Upper lobe of left lung (tissue), 6 donors: Measurements from ENCODE around the gene COPS6. TPM values are rescaled to one million over a fixed set of nuclear protein-coding genes. Genes with fewer than 3 reads are reported as not detected.

Source experiments
- ATAC-seq, 2 donors: fragments of 200-7000 bp; cut with Tn5 transposase; one replicate each; pipeline ENCODE4 v1.9.1; 2022; ENCODE audit warnings: mild to moderate bottlenecking in 2 of 2, moderate library complexity in 2 of 2; ENCODE audit not compliant: low FRiP score in 2 of 2
- DNase-seq, 2 donors: peaks; one replicate each; pipeline ENCODE4 v3.0.0-alpha.2; 2019 to 2020
- H3K27ac ChIP-seq, 4 donors: fragments of 200-600 bp; sonication (generic); one replicate each; pipeline ENCODE4 v1.5.1; 2016 to 2019
- H3K27me3 ChIP-seq, 4 donors: fragments of 200-600 bp; sonication (generic); one replicate each; pipeline ENCODE4 v1.5.1; 2017 to 2019
- H3K36me3 ChIP-seq, 4 donors: fragments of 200-600 bp; sonication (generic); one replicate each; pipeline ENCODE4 v1.5.1; 2016 to 2019
- H3K4me1 ChIP-seq, 4 donors: fragments of 200-600 bp; sonication (generic); one replicate each; pipeline ENCODE4 v1.5.1; 2018 to 2019
- H3K4me3 ChIP-seq, 4 donors: fragments of 200-600 bp; sonication (generic); one replicate each; pipeline ENCODE4 v1.5.1; 2017 to 2019; ENCODE audit warnings: mild to moderate bottlenecking in 2 of 4, moderate library complexity in 1 of 4
- H3K9me3 ChIP-seq, 4 donors: fragments of 200-600 bp; sonication (generic); one replicate each; pipeline ENCODE4 v1.5.1; 2018 to 2019
- EP300 ChIP-seq, 4 donors: sonication (generic); formaldehyde crosslinking; IDR thresholded peaks; one replicate each; pipeline ENCODE4 v1.5.1; 2017; ENCODE audit warnings: antibody characterized with exemption in 4 of 4, control low read depth in 2 of 4
- POLR2A ChIP-seq, 4 donors: fragments of 450-650 bp; IDR thresholded peaks; one replicate each; pipeline ENCODE4 v1.5.1; 2016 to 2017; ENCODE audit warnings: antibody characterized with exemption in 4 of 4, mild to moderate bottlenecking in 2 of 4
- POLR2AphosphoS5 ChIP-seq, 2 donors: sonication (generic); formaldehyde crosslinking; IDR thresholded peaks; one replicate each; pipeline ENCODE4 v1.5.1; 2017; ENCODE audit warnings: antibody characterized with exemption in 2 of 2
- WGBS, 2 donors: methylation state at CpG; one replicate each; pipeline ENCODE4 v1.1.5; 2017 to 2018; 5-methylcytosine and 5-hydroxymethylcytosine counted together
- total RNA-seq, 6 donors: library from RNA; depleted of rRNA in 4 of 6; stranded (reverse); fragments of >200 nt in 4 of 6; gene quantifications; one replicate each; pipeline versions ENCODE4 v1.1.0 to v1.2.1, GENCODE V29; 2016 to 2021
- TF ChIP-seq, protein P1 (sequence below), 6 experiments: fragments of 450-650 bp in 4 of 6; fragments of 200-600 bp in 2 of 6; sonication (generic) in 2 of 6; IDR thresholded peaks; one replicate each; pipeline ENCODE4 v1.5.1; 2016 to 2019; ENCODE audit warnings: antibody characterized with exemption in 6 of 6
- donor health status: DM: no; HTN: no; CAD: no; lungs with moderate emphysema.
- donor health status: DM: no; HTN: yes; CAD: no; lungs with severe emphysema.

COPS6 gene
- total RNA-seq, 6 donors from 2014 or later: 23.4 to 217 (median 53.9) TPM

DNA sequence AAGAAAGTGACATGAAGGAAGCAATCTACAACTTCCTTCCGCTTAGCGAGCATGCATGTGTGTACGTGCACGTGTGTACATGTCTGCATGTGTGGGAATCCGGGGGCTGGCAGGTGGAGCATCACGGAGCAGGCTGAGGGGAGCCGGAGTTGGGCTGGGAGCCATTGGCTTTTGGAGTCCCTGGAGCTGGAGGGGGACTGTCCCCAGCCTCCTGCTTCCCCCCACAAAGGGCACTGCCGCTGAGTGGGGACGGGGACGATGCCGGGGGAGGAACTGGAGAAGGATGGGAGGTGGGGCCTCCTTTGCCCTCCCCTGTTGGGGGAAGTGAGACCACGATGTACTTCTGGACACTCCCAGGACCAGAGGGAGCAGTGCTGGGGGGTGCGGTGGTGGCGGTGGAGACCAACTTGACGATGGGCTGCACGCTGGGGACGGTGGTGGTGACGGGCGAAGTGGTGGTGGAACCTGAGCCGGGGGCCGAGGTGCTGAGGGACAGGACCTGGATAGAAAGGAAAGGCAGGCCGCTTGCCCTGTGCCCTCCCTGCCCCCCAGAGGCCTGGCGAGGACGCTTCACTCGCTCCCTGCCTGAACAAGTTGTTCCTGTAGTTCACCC is 18.5 kb downstream of the COPS6 start:
- DNase-seq: no peak
- Histone ChIP-seq H3K4me1 (peaks cover 5 to 6% (median 5%) of the 10 kb centered on the region in 4 donors), H3K27me3 (no peaks in the 10 kb centered on the region), H3K27ac (no peak overlapping the region), H3K4me3 (no peak overlapping the region), H3K9me3 (no peaks in the 10 kb centered on the region), H3K36me3 (peaks cover 12 to 89% (median 72%) of the 10 kb centered on the region in 4 donors)
- 84 to 88% methylated on average over 22 to 25 of the region's 25 CpGs for WGBS, 2 donors
- TF ChIP-seq POLR2A (IDR thresholded peaks at IDR 0.05) (no peak), POLR2AphosphoS5 (IDR thresholded peaks at IDR 0.05) (no peak), EP300 (IDR thresholded peaks at IDR 0.05) (no peak)
- TF ChIP-seq, protein P1, sequence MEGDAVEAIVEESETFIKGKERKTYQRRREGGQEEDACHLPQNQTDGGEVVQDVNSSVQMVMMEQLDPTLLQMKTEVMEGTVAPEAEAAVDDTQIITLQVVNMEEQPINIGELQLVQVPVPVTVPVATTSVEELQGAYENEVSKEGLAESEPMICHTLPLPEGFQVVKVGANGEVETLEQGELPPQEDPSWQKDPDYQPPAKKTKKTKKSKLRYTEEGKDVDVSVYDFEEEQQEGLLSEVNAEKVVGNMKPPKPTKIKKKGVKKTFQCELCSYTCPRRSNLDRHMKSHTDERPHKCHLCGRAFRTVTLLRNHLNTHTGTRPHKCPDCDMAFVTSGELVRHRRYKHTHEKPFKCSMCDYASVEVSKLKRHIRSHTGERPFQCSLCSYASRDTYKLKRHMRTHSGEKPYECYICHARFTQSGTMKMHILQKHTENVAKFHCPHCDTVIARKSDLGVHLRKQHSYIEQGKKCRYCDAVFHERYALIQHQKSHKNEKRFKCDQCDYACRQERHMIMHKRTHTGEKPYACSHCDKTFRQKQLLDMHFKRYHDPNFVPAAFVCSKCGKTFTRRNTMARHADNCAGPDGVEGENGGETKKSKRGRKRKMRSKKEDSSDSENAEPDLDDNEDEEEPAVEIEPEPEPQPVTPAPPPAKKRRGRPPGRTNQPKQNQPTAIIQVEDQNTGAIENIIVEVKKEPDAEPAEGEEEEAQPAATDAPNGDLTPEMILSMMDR (IDR thresholded peaks at IDR 0.05): no peak
- ATAC-seq: no peak

DNA sequence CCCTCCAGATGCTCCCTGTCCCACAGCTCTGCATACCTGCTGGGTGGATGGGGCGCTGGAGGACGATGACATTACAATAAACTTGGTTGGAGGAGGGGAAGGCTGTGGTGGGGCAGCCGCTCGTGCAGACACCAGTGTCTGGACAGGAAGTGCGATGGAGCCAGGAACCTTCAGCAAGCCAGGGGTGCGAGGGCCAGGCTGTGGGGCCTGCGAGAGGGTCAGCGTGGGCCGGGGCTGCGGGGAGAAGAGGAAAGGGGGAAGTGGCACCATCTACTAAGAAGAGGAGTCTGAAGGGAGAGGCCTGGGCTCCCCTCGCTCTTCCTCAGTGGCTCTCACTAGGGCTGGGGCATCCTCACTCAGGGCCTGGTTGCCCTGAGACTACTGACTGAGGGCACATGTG is 19.1 kb downstream of the COPS6 start:
- H3K27ac ChIP-seq: no peak overlapping the region
- 65 to 78% methylated on average over 11 of the region's 11 CpGs for WGBS, 2 donors
- H3K4me1 ChIP-seq: no peaks in the 10 kb centered on the region
- H3K27me3 ChIP-seq: no peaks in the 10 kb centered on the region
- peaks cover 15 to 96% (median 78%) of the 10 kb centered on the region in 4 donors for H3K36me3 ChIP-seq
- DNase-seq (no peak), ATAC-seq (no peak)
- no peaks in the 10 kb centered on the region for H3K9me3 ChIP-seq
- no peak overlapping the region for H3K4me3 ChIP-seq
- no peak for TF ChIP-seq POLR2A (IDR thresholded peaks at IDR 0.05)
- TF ChIP-seq, protein P1 (IDR thresholded peaks at IDR 0.05): no peak
- no peak for TF ChIP-seq POLR2AphosphoS5 (IDR thresholded peaks at IDR 0.05)
- TF ChIP-seq EP300 (IDR thresholded peaks at IDR 0.05): no peak

DNA sequence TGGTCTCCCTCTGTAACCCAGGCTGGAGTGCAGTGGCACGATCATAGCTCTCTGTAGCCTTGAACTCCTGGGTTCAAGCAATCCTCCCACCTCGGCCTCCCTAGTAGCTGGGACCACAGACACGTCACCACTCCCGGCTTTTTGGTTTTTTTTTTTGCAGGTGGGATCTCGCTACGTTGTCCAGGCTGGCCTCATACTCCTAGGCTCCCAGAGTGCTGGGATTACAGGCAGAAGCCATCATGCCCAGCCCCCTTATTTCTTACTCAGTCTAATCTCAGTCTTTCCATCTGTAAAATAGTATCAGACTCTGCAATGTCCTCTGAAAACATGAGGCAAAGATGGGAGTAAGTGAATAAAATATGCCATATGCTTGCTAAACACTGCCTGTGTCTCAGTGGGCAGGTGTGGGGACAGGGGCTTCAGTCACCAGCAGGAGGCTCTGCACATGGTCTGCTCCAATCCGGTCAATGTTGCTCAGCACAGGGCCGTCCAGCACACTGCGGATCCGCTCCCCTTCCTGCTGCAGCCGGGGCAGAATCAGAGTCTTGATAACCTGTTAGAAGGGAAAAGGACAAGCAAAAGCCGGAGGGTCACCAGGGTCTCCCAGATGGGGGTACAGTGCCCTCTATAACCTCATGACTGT is 20.9 kb downstream of the COPS6 start:
- no peak for TF ChIP-seq POLR2AphosphoS5 (IDR thresholded peaks at IDR 0.05)
- TF ChIP-seq EP300 (IDR thresholded peaks at IDR 0.05): no peak
- TF ChIP-seq POLR2A (IDR thresholded peaks at IDR 0.05): no peak
- TF ChIP-seq, protein P1 (IDR thresholded peaks at IDR 0.05): no peak
- no peak overlapping the region for H3K4me3 ChIP-seq
- H3K27ac ChIP-seq: no peak overlapping the region
- no peaks in the 10 kb centered on the region for H3K27me3 ChIP-seq
- H3K9me3 ChIP-seq: no peaks in the 10 kb centered on the region
- 90 to 93% methylated on average over 7 to 12 of the region's 12 CpGs for WGBS, 2 donors
- no peak for DNase-seq
- no peak for ATAC-seq
- no peaks in the 10 kb centered on the region for H3K4me1 ChIP-seq
- peaks cover 20 to 97% (median 81%) of the 10 kb centered on the region in 4 donors for H3K36me3 ChIP-seq

DNA sequence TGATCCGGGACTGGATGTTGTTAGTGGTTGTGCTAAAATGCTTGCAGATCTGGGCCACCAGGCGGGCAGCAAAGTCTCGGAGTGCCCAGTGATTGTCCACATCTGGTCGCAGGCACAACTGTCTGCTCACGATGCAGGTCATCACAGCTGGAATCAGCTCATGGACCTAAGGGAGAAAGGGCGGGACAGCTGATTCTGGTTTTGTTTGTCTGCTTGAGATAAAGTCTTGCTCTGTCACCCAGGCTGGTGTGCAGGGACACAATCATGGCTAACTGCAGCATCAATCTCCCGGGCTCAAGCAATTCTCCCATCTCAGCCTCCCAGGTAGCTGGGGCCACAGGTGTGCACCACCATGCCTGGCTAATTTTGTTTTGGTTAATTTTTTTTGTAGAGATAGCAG is 22.4 kb downstream of the COPS6 start:
- Histone ChIP-seq H3K36me3 (peaks cover 20 to 82% (median 66%) of the 10 kb centered on the region in 4 donors), H3K27ac (no peak overlapping the region), H3K4me1 (no peaks in the 10 kb centered on the region), H3K27me3 (no peaks in the 10 kb centered on the region), H3K4me3 (no peak overlapping the region), H3K9me3 (no peaks in the 10 kb centered on the region)
- TF ChIP-seq EP300 (IDR thresholded peaks at IDR 0.05) (no peak), POLR2A (IDR thresholded peaks at IDR 0.05) (no peak), POLR2AphosphoS5 (IDR thresholded peaks at IDR 0.05) (no peak)
- TF ChIP-seq, protein P1 (IDR thresholded peaks at IDR 0.05): no peak
- WGBS, 2 donors: 99 to 100% methylated on average over 7 of the region's 7 CpGs
- DNase-seq (no peak), ATAC-seq (no peak)
